ENCODE data around the gene ZEB2.

ZEB2 gene

GRCh38 chr2:144465749-144466148 lies 54.2 kb downstream of the ZEB2 start:
- Histone ChIP-seq H3K27ac (ENCODE audit: low read depth, low read length) (no peak overlapping the region), H3K27me3 (ENCODE audit: control insufficient read depth in 1 of 2, insufficient read depth in 2 of 2, low read length in 2 of 2) (no peaks in the 10 kb centered on the region), H3K9ac (ENCODE audit: low read length) (no peak overlapping the region), H3K4me1 (ENCODE audit: insufficient read depth, low read length) (no peaks in the 10 kb centered on the region), H3K4me3 (ENCODE audit: low read depth in 1 of 2, low read length in 2 of 2) (no peak overlapping the region), H3K9me3 (ENCODE audit: low read length) (no peaks in the 10 kb centered on the region), H3K36me3 (ENCODE audit: insufficient read depth, low read length) (no peaks in the 10 kb centered on the region)

DNA sequence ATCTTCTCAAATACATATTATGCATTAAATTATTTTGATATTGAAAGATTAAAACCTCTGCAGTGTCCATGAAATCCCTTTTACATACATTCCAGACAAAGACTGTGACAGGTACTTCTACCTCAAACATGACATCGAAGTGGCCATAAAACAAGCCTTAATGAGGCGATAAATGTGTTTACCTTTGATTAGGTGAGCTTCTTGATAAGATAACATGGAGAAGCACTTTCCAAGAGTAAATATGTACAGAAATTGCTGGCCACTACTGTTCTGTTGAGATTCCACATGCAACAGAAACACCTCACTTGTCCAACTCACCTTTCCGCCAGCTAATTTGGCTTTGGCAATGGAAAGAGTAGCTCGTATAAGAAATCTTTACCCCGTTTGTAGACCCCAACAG lies 55.2 kb downstream of the ZEB2 start:
- Histone ChIP-seq H3K36me3 (ENCODE audit: insufficient read depth, low read length) (no peaks in the 10 kb centered on the region), H3K27ac (ENCODE audit: low read depth, low read length) (no peak overlapping the region), H3K9me3 (ENCODE audit: low read length) (no peaks in the 10 kb centered on the region), H3K4me1 (ENCODE audit: insufficient read depth, low read length) (peaks cover 3% of the 10 kb centered on the region), H3K27me3 (ENCODE audit: control insufficient read depth in 1 of 2, insufficient read depth in 2 of 2, low read length in 2 of 2) (no peaks in the 10 kb centered on the region), H3K4me3 (ENCODE audit: low read depth in 1 of 2, low read length in 2 of 2) (no peak overlapping the region), H3K9ac (ENCODE audit: low read length) (no peak overlapping the region)

GRCh38 chr2:144463266-144463665 lies 56.7 kb downstream of the ZEB2 start:
- no peak overlapping the region for H3K27ac ChIP-seq (ENCODE audit: low read depth, low read length)
- H3K36me3 ChIP-seq (ENCODE audit: insufficient read depth, low read length), result no peaks in the 10 kb centered on the region
- peaks cover 15% of the 10 kb centered on the region for H3K4me1 ChIP-seq (ENCODE audit: insufficient read depth, low read length)
- no peak overlapping the region for H3K4me3 ChIP-seq (ENCODE audit: low read depth in 1 of 2, low read length in 2 of 2)
- H3K9me3 ChIP-seq (ENCODE audit: low read length), result no peaks in the 10 kb centered on the region
- no peaks in the 10 kb centered on the region for H3K27me3 ChIP-seq (ENCODE audit: control insufficient read depth in 1 of 2, insufficient read depth in 2 of 2, low read length in 2 of 2)
- no peak overlapping the region for H3K9ac ChIP-seq (ENCODE audit: low read length)

DNA sequence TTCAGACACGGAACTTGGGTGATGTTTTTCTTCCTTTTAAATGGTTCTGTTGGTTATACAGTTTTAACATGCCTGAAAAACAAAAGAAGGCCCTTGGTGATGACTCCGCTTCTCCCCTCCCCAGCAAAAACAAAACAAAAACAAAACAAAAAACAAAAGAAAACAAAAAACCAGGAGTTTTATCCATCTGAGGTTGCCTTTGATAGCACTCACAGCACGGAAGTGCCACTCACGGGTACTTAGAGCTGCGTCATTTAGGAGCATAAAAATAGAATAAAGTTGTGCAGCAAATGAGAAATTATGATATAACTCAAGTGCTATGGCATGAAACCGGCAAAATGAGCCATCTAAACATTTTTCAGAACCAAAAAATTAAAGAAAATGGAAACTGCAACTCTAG lies 57.7 kb downstream of the ZEB2 start:
- Histone ChIP-seq H3K9ac (ENCODE audit: low read length) (no peak overlapping the region), H3K27me3 (ENCODE audit: control insufficient read depth in 1 of 2, insufficient read depth in 2 of 2, low read length in 2 of 2) (no peaks in the 10 kb centered on the region), H3K9me3 (ENCODE audit: low read length) (no peaks in the 10 kb centered on the region), H3K27ac (ENCODE audit: low read depth, low read length) (no peak overlapping the region), H3K4me1 (ENCODE audit: insufficient read depth, low read length) (peaks cover 15% of the 10 kb centered on the region), H3K4me3 (ENCODE audit: low read depth in 1 of 2, low read length in 2 of 2) (no peak overlapping the region), H3K36me3 (ENCODE audit: insufficient read depth, low read length) (no peaks in the 10 kb centered on the region)

- no peak overlapping the region for H3K27ac ChIP-seq (ENCODE audit: low read depth, low read length)
Observed at GRCh38 chr2:144461308-144461766, 58.6 kb downstream of the ZEB2 start.

DNA sequence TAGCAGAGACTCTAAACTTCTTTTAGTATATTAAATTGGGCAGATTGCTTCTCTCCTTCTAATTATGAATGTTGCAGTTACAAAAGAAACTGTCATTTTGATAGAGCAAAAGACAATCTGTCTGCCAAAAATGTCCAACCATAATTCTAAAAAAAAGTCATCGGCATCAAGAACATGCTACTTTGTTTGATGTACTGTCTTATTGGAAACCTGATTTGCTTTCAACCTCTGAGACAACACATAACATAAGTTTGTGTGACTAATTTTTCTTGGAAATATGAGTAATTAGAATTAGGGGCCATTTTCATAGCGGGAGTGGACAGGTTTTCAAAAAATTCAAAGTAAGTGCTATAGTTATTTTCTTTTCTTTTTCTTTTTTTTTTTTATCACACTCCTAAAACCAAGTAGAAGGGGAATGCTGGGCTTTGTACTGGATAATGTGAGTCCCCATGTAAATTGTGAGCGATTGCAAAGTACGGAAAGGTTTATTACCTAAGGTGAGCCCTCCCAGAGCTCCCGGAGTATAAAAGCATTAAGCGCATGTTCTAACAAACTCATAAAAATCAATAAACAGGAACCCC lies 59.1 kb downstream of the ZEB2 start:
- no peaks in the 10 kb centered on the region for H3K9me3 ChIP-seq (ENCODE audit: low read length)
- H3K4me3 ChIP-seq (ENCODE audit: low read depth in 1 of 2, low read length in 2 of 2), result no peak overlapping the region
- peaks cover 19% of the 10 kb centered on the region for H3K4me1 ChIP-seq (ENCODE audit: insufficient read depth, low read length)
- no peaks in the 10 kb centered on the region for H3K27me3 ChIP-seq (ENCODE audit: control insufficient read depth in 1 of 2, insufficient read depth in 2 of 2, low read length in 2 of 2)
- no peaks in the 10 kb centered on the region for H3K36me3 ChIP-seq (ENCODE audit: insufficient read depth, low read length)
- H3K9ac ChIP-seq (ENCODE audit: low read length), result no peak overlapping the region
- no peak overlapping the region for H3K27ac ChIP-seq (ENCODE audit: low read depth, low read length)

More at GRCh38 chr2:144461308-144461766, 58.6 kb downstream of the ZEB2 start:
- H3K4me1 ChIP-seq (ENCODE audit: insufficient read depth, low read length), result peaks cover 19% of the 10 kb centered on the region
- no peaks in the 10 kb centered on the region for H3K36me3 ChIP-seq (ENCODE audit: insufficient read depth, low read length)
- no peak overlapping the region for H3K9ac ChIP-seq (ENCODE audit: low read length)
- H3K4me3 ChIP-seq (ENCODE audit: low read depth in 1 of 2, low read length in 2 of 2), result no peak overlapping the region
- H3K9me3 ChIP-seq (ENCODE audit: low read length), result no peaks in the 10 kb centered on the region
- no peaks in the 10 kb centered on the region for H3K27me3 ChIP-seq (ENCODE audit: control insufficient read depth in 1 of 2, insufficient read depth in 2 of 2, low read length in 2 of 2)

- Histone ChIP-seq H3K27ac (ENCODE audit: low read depth, low read length) (peak overlapping the region; percentile 17), H3K9ac (ENCODE audit: low read length) (no peak overlapping the region)
Observed at GRCh38 chr2:144459937-144460336, 60.0 kb downstream of the ZEB2 start.

DNA sequence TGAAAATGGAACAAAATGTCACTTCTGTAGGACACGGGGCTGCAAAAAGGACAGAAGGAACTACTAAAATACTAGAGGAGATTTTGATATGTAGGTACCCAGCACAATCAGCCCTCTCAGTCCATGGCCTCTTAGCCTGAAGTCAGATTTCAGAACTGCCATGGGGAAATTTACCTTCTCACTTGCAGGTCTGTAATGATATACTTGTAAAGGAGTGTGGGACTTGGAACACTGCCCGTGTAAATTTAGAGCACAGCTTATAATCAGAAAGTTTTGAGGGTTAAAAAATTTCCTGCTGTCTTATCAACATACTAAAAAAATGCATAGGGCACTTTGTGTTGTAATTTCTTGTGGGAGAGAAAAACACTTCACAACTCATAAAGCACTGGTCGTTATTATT lies 60.6 kb downstream of the ZEB2 start:
- H3K27ac ChIP-seq (ENCODE audit: low read depth, low read length), result no peak overlapping the region
- peaks cover 19% of the 10 kb centered on the region for H3K4me1 ChIP-seq (ENCODE audit: insufficient read depth, low read length)

More at GRCh38 chr2:144459937-144460336, 60.0 kb downstream of the ZEB2 start:
- no peaks in the 10 kb centered on the region for H3K36me3 ChIP-seq (ENCODE audit: insufficient read depth, low read length)
- H3K27me3 ChIP-seq (ENCODE audit: control insufficient read depth in 1 of 2, insufficient read depth in 2 of 2, low read length in 2 of 2), result no peaks in the 10 kb centered on the region
- H3K4me3 ChIP-seq (ENCODE audit: low read depth in 1 of 2, low read length in 2 of 2), result no peak overlapping the region
- no peaks in the 10 kb centered on the region for H3K9me3 ChIP-seq (ENCODE audit: low read length)
- H3K4me1 ChIP-seq (ENCODE audit: insufficient read depth, low read length), result peaks cover 19% of the 10 kb centered on the region

DNA sequence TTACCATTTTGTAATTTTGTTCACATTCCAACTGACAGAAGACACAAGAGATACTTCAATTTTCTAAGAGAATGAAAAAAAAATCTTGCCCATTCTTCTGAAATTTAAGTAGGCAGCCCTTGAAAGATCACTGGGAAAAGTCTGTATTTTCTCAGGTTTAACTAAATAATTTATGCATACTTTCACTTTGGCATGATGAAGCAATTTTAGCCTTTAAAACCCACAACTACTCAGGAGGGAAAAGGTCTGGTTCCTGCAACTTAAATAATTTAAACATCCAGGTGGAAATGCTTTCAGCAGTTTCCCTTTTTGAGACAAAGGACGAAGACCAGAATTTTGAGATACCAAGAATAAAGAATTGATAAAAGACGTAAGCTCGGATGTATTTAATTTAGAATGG lies 61.4 kb downstream of the ZEB2 start:
- Histone ChIP-seq H3K27ac (ENCODE audit: low read depth, low read length) (no peak overlapping the region), H3K9ac (ENCODE audit: low read length) (no peak overlapping the region), H3K27me3 (ENCODE audit: control insufficient read depth in 1 of 2, insufficient read depth in 2 of 2, low read length in 2 of 2) (no peaks in the 10 kb centered on the region), H3K4me1 (ENCODE audit: insufficient read depth, low read length) (peaks cover 19% of the 10 kb centered on the region), H3K4me3 (ENCODE audit: low read depth in 1 of 2, low read length in 2 of 2) (no peak overlapping the region), H3K9me3 (ENCODE audit: low read length) (no peaks in the 10 kb centered on the region), H3K36me3 (ENCODE audit: insufficient read depth, low read length) (no peaks in the 10 kb centered on the region)

More for the DNA sequence above, 60.6 kb downstream of the ZEB2 start:
- H3K27me3 ChIP-seq (ENCODE audit: control insufficient read depth in 1 of 2, insufficient read depth in 2 of 2, low read length in 2 of 2), result no peaks in the 10 kb centered on the region
- no peak overlapping the region for H3K9ac ChIP-seq (ENCODE audit: low read length)
- H3K36me3 ChIP-seq (ENCODE audit: insufficient read depth, low read length), result no peaks in the 10 kb centered on the region
- H3K9me3 ChIP-seq (ENCODE audit: low read length), result no peaks in the 10 kb centered on the region
- no peak overlapping the region for H3K4me3 ChIP-seq (ENCODE audit: low read depth in 1 of 2, low read length in 2 of 2)

GRCh38 chr2:144456680-144457079 lies 63.2 kb downstream of the ZEB2 start:
- no peak overlapping the region for H3K4me3 ChIP-seq (ENCODE audit: low read depth in 1 of 2, low read length in 2 of 2)
- H3K4me1 ChIP-seq (ENCODE audit: insufficient read depth, low read length), result peaks cover 19% of the 10 kb centered on the region
- no peaks in the 10 kb centered on the region for H3K36me3 ChIP-seq (ENCODE audit: insufficient read depth, low read length)
- H3K27me3 ChIP-seq (ENCODE audit: control insufficient read depth in 1 of 2, insufficient read depth in 2 of 2, low read length in 2 of 2), result no peaks in the 10 kb centered on the region
- no peak overlapping the region for H3K27ac ChIP-seq (ENCODE audit: low read depth, low read length)
- no peaks in the 10 kb centered on the region for H3K9me3 ChIP-seq (ENCODE audit: low read length)
- H3K9ac ChIP-seq (ENCODE audit: low read length), result no peak overlapping the region

- Histone ChIP-seq H3K27ac (ENCODE audit: low read depth, low read length) (no peak overlapping the region), H3K4me1 (ENCODE audit: insufficient read depth, low read length) (peaks cover 19% of the 10 kb centered on the region), H3K27me3 (ENCODE audit: control insufficient read depth in 1 of 2, insufficient read depth in 2 of 2, low read length in 2 of 2) (no peaks in the 10 kb centered on the region), H3K36me3 (ENCODE audit: insufficient read depth, low read length) (no peaks in the 10 kb centered on the region), H3K4me3 (ENCODE audit: low read depth in 1 of 2, low read length in 2 of 2) (no peak overlapping the region), H3K9me3 (ENCODE audit: low read length) (no peaks in the 10 kb centered on the region), H3K9ac (ENCODE audit: low read length) (no peak overlapping the region)
Observed at GRCh38 chr2:144455987-144456386, 63.9 kb downstream of the ZEB2 start.

Data from muscle layer of colon (tissue), 2 donors.